HG02970 (cell line): ENCODE data around the gene TP53AIP1.
A peak's percentile ranks its signal among the peaks of the same experiment; 100 is the strongest.

Source experiments
- ATAC-seq: cut with Tn5 transposase; IDR thresholded peaks from one replicate; pipeline ENCODE4 v1.9.1; 2021; ENCODE audit warnings: mild to moderate bottlenecking, moderate library complexity, moderate number of reproducible peaks; ENCODE audit not compliant: unreplicated experiment, low FRiP score

Gene TP53AIP1

GRCh38 chr11:128946648-128947047 lies 4.0 kb upstream of the TP53AIP1 start:
- ATAC-seq, result no peak

- no peak for ATAC-seq
Observed at GRCh38 chr11:128943428-128943976, 831 bp upstream of the TP53AIP1 start.

- no peak for ATAC-seq
Observed at GRCh38 chr11:128942272-128942612, 429 bp downstream of the TP53AIP1 start.

GRCh38 chr11:128941573-128942271 lies 949 bp downstream of the TP53AIP1 start:
- ATAC-seq, result no peak

GRCh38 chr11:128941110-128941509 lies 1.6 kb downstream of the TP53AIP1 start:
- ATAC-seq, result no peak

- ATAC-seq, result no peak
Observed at GRCh38 chr11:128940603-128941002, 2.1 kb downstream of the TP53AIP1 start.

DNA sequence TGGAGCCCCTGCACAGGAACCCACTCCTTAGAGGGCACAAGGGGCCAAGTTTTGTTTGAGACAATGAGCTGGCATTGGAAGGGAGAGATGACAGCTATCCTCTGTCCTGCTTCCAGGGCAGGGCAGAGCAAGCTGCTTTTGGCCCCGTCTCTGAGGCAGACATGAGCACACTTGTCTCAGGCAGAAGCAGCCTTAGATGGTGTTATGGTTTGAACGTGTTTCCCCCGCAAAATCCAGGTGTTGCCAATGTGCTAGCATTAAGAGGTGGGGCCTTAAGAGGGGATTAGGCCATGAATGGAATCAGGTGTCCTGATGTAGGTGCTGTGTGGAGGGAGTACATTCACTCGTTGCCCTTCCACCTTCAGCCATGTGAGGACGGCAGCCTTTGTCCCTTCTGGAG lies 2.5 kb downstream of the TP53AIP1 start:
- ATAC-seq, result no peak

- no peak for ATAC-seq
Observed at GRCh38 chr11:128939591-128939990, 3.1 kb downstream of the TP53AIP1 start.

- no peak for ATAC-seq
Observed at GRCh38 chr11:128938156-128938885, 4.3 kb downstream of the TP53AIP1 start.

DNA sequence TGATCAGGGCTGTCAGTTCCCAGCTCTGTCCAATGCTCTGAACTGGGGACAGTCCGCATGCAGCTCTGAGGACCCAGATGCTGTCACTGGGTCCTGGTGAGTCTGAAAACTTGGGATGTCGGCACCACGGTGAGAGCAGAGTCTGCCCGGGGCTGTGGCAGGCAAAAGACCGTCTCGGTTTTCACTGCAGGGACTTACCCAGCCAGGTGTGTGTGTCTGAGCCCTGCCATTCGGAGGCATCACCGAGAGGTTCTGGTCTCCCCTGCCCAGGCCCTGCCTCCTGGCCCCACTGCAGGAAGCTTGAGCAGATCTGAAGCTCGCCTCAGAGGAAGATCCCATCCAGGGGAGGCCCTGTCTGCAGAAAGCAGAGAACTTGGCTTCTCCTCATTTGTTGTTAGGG lies 5.2 kb downstream of the TP53AIP1 start:
- no peak for ATAC-seq

DNA sequence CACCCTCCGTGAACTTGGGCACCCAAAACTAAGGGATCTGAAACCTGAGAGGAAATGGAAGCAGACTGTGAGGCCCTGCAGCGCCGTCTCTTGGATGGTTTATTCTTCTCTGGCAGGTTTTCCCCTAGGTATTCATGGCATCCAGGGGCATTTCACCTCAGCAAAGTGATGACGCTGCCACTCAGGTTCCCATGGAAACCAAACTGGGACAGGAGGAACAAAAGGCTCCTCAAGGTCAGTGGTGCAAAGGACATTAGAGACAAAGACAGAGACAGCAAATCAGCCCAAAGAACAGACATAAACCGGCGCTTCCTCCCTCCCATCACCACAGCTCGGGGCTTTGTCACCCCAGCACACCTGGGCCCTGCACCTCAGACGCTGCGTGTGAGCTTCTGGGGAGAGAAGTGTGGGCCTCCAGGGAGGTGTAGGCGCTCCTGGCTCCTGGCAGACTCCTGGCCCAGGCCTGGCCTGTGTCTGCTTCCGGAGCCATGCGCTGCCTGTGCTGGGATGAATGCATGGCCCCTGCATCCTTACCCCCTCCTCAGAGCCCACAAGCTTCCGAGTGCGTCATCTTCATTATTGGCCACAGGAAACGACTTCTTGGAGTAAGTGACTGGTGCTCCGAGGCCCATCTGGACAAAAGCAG lies 5.9 kb downstream of the TP53AIP1 start:
- ATAC-seq, result no peak

DNA sequence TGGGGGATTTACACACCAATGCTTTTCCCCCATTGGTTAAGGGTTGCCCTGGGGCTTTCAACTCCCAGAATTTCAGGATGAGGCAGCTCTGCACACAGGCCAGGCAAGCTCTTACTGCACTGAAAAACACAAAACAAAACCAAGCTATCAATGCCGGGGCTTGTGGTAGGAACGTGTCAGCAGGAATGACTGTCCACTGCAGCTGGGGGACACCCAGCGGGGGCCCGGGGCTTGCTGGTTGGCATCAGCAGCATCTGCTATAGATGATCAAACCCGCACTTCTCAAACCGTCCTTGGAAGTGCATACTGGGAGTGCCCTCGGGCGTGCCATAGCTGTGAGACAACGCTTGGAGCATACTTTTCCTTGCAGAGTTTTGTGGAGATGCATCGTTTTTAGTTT lies 7.7 kb downstream of the TP53AIP1 start:
- ATAC-seq, result no peak

DNA sequence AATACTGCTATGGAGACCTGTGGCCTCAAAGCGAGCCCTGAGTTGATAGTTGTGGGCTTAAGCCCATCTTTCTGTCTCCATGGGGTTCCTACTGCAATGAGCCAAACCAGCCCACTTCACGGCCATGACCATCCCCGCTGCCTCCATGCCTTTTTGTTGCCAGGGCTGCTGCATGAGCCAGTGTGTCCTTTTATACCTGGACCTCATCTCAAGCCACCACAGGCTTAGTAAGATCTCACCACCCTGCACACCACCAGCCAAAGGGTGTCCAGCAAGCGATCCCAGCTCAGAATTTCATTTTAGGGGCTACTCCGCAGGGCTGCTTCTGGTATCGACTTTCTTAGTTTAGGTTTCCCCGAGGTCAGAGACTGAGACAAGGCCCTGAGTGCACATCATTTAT lies 8.3 kb downstream of the TP53AIP1 start:
- ATAC-seq, result no peak

DNA sequence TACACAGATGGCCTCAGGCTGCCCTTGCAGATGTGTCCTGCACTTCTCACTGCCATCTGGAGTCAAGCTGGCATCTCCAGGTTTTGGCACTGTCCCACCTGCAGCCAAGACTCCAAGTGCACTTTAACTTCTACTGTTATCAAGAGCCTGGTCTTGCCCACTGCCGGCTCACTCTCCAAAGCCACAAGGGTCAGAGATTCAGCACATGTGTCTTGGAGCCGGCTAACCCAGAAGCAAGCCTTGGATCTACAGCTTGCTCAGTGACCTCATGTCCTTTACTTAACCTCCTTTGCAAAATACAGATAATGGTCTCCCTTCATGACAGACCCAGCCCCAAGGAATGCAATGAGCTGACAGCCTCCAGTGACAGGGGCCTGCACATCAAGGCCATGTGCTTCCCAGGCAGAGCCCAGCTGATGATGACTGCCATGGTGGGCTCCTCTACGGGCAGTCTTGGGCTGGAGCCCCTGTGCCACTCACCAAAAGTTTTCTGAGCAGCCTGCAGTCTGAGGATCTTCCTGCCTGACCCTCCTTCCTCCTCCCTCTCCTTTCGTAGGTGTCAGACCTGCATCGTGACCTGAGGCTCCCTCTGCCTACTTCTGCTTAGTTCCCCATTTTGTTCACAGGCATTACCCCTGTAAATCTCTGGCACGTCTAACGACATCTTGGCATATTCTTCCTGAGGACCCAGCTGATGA lies 9.0 kb downstream of the TP53AIP1 start:
- ATAC-seq, result no peak

- no peak for ATAC-seq
Observed at GRCh38 chr11:128931668-128932067, 11.0 kb downstream of the TP53AIP1 start.

DNA sequence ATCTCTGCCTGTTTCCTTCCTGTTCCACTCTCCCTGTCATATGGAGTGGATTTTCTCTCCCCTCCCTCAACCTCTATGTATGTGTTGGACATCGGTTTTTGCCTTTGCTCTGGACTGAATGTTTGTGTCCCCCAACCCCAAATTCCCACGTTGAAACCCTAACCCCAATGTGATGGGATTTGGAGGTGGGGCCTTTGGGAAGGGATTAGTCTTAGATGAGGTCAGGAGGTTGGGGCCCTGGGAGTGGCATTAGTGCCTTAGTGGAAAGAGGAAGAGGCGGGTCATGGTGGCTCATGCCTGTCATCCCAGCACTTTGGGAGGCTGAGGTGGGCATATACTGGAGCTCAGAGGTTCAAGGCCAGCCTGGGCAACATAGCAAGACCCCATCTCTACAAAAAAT lies 11.6 kb downstream of the TP53AIP1 start:
- no peak for ATAC-seq

- ATAC-seq, result no peak
Observed at GRCh38 chr11:128929991-128930390, 12.7 kb downstream of the TP53AIP1 start.

- no peak for ATAC-seq
Observed at GRCh38 chr11:128929468-128929867, 13.2 kb downstream of the TP53AIP1 start.

DNA sequence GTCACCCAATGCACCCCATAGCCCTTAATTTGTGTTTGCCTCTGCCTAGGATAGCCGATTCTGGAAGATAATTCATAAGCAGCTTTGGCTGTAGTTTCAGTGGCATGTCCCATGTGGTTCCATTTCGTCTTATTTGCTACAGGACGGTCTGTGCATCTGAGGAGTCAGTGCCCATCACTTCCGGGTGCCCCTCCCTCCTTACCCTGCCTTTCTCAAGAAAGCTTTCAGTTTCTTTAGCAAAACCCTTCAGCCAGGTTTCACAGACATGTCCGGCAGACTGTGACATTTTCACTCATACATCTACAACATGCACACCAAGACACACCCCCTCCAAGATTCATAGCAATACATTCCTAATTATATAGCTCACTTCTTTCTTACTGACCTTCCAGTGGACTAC lies 14.3 kb downstream of the TP53AIP1 start:
- peak; percentile 98 for ATAC-seq

- no peak for ATAC-seq
Observed at GRCh38 chr11:128927683-128928336, 14.9 kb downstream of the TP53AIP1 start.
